HFFc6 (cell line): ENCODE results near the gene SPEM3. TPM values are rescaled to one million over a fixed set of nuclear protein-coding genes. Genes with fewer than 3 reads are reported as not detected.
A peak's percentile ranks its signal among the peaks of the same experiment; 100 is the strongest.

ENCODE experiments used
- DNase-seq: peaks from one replicate; pipeline ENCODE4 v3.0.0-alpha.2; 2018
- H3K27ac Mint-ChIP-seq: 2 replicates; pipeline ENCODE4 v1.8.0; 2020; ENCODE audit warnings: mild to moderate bottlenecking, mixed read lengths
- H3K27me3 Mint-ChIP-seq: 2 replicates; pipeline ENCODE4 v1.8.0; 2021; ENCODE audit warnings: mild to moderate bottlenecking, moderate library complexity, mixed read lengths; ENCODE audit not compliant: insufficient read depth
- H3K36me3 Mint-ChIP-seq: 2 replicates; pipeline ENCODE4 v1.8.0; 2021; ENCODE audit warnings: low read depth, mixed read lengths
- H3K4me1 Mint-ChIP-seq: 2 replicates; pipeline ENCODE4 v1.8.0; 2020; ENCODE audit warnings: low read depth, mixed read lengths
- H3K4me3 Mint-ChIP-seq: 2 replicates; pipeline ENCODE4 v1.8.0; 2020; ENCODE audit warnings: mild to moderate bottlenecking, moderate library complexity, mixed read lengths
- H3K9me3 Mint-ChIP-seq: 2 replicates; pipeline ENCODE4 v1.8.0; 2020; ENCODE audit warnings: mild to moderate bottlenecking, mixed read lengths
- CTCF ChIP-seq: fragments of 200-600 bp; sonication (generic); IDR thresholded peaks from 2 replicates; pipeline ENCODE4 v1.5.0; 2021; ENCODE audit warnings: antibody characterized with exemption, mild to moderate bottlenecking
- total RNA-seq, 6 experiments: library from RNA; stranded (reverse); fragmentation: NEBNext Ultra II Directional; extraction: Animal tissue kit (Norgen Biotek cat#: 25700); gene quantifications; 2 replicates in 1 of 6; 3 replicates in 5 of 6; pipeline ENCODE4 v1.2.3, GENCODE V29; 2021

SPEM3 gene
- total RNA-seq, 6 experiments from 2014 or later: not detected

- Mint-ChIP-seq H3K9me3 (no peaks in the 10 kb centered on the region), H3K4me3 (no peak overlapping the region), H3K36me3 (no peaks in the 10 kb centered on the region), H3K27me3 (no peaks in the 10 kb centered on the region; the same call in none of the 2 replicates), H3K4me1 (peaks cover 19% of the 10 kb centered on the region), H3K27ac (no peak overlapping the region)
- DNase-seq: no peak
- TF ChIP-seq CTCF: no peak
Measured at GRCh38 chr17:7431231-7431630, 2.6 kb downstream of the SPEM3 start.

DNA sequence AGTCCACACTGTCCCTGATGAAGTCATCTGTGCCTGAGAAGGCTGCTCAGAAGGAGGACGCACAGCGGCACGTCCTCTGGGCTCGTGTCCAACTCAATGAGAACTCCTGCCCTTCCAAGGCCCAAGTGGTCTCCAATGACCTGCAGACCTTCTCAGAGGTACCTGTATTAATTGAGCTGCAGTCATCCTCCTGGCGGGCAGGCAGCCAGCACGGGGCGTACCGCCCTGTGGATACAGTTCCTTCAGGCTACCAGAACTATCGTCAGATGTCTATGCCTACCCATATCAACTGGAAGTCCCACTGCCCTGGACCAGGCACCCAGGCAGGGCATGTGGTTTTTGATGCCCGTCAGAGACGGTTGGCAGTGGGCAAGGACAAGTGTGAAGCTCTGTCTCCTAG lies 3.6 kb downstream of the SPEM3 start:
- no peak overlapping the region for H3K27ac Mint-ChIP-seq
- peaks cover 2% of the 10 kb centered on the region for H3K27me3 Mint-ChIP-seq
- DNase-seq: no peak
- H3K9me3 Mint-ChIP-seq: no peaks in the 10 kb centered on the region
- H3K4me1 Mint-ChIP-seq: peaks cover 27% of the 10 kb centered on the region
- H3K4me3 Mint-ChIP-seq: no peak overlapping the region
- no peaks in the 10 kb centered on the region for H3K36me3 Mint-ChIP-seq
- TF ChIP-seq CTCF: no peak

- Mint-ChIP-seq H3K9me3 (no peaks in the 10 kb centered on the region), H3K4me3 (peak overlapping the region; percentile 91), H3K4me1 (peaks cover 42% of the 10 kb centered on the region), H3K36me3 (no peaks in the 10 kb centered on the region; the same call in 1 of the 2 replicates), H3K27me3 (peaks cover 18% of the 10 kb centered on the region), H3K27ac (peak overlapping the region; percentile 59; the same call in 1 of the 2 replicates)
- DNase-seq: no peak
- peak; percentile 60 for TF ChIP-seq CTCF
Measured at GRCh38 chr17:7435676-7436555, 7.3 kb downstream of the SPEM3 start.

DNA sequence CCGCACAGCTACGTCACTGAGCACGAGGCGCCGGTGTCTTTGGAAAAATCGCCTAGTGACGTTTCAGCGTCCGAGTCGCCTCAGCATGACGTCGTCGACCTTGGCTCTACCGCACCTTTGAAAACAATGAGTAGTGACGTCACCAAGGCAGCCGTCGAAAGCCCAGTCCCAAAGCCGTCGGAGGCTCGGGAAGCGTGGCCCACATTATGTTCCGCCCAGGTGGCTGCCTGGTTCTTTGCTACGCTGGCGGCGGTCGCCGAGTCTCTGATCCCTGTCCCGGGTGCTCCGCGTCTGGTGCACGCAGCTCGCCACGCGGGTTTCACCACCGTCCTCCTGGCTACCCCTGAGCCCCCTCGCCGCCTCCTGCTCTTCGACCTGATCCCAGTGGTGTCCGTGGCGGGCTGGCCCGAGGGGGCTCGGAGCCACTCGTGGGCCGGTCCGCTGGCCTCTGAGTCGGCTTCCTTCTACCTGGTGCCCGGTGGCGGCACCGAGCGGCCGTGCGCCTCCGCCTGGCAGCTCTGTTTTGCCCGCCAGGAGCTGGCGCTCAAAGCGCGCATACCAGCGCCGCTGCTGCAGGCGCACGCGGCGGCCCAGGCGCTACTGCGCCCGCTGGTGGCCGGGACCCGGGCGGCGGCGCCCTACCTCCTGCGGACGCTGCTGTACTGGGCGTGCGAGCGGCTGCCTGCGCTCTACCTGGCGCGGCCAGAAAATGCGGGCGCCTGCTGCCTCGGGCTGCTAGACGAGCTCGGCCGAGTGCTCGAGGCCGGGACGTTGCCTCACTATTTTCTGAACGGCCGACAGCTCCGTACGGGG lies 8.1 kb downstream of the SPEM3 start:
- peaks cover 37% of the 10 kb centered on the region for H3K4me1 Mint-ChIP-seq
- peak overlapping the region; percentile 91 for H3K4me3 Mint-ChIP-seq
- TF ChIP-seq CTCF: peak; percentile 88
- H3K27me3 Mint-ChIP-seq: peaks cover 18% of the 10 kb centered on the region
- H3K27ac Mint-ChIP-seq: peak overlapping the region; percentile 51; the same call in 1 of the 2 replicates
- H3K36me3 Mint-ChIP-seq: no peaks in the 10 kb centered on the region; the same call in 1 of the 2 replicates
- DNase-seq: peak; percentile 66
- H3K9me3 Mint-ChIP-seq: no peaks in the 10 kb centered on the region

DNA sequence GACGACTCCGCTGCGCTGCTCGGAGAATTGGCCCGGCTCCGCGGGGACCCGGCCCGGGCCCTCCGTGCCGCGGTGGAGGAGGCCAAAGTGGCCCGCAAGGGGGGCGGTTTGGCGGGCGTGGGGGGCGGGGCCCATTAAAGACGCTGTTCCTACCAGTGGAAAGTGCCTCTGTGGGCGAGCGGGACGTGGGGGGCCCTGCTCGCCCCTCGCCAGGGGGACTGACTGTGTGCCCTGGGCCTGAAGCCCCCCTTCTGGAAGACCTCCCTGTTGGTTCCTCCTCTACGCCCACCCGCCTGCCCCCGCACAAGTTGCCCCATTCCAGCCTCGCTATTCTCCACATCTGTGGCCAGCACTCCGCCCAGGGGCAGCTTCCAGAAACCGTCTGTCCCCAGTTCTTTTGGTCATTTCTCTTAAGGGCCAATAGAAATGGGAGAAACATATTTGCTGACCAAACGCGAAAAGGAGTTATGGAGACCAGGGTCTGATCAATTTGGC lies 8.8 kb downstream of the SPEM3 start:
- peaks cover 18% of the 10 kb centered on the region for H3K27me3 Mint-ChIP-seq
- H3K27ac Mint-ChIP-seq: no peak overlapping the region
- H3K36me3 Mint-ChIP-seq: no peaks in the 10 kb centered on the region; the same call in 1 of the 2 replicates
- TF ChIP-seq CTCF: 0 out of 2 replicates have a peak, but pooled peaks have one; percentile 4
- no peak for DNase-seq
- peak overlapping the region; percentile 71; the same call in 1 of the 2 replicates for H3K4me3 Mint-ChIP-seq
- peaks cover 37% of the 10 kb centered on the region for H3K4me1 Mint-ChIP-seq
- H3K9me3 Mint-ChIP-seq: no peaks in the 10 kb centered on the region
